GM13977 (cell line): ENCODE data around the gene BSND.

Experiments used
- DNase-seq: peaks from one replicate; pipeline ENCODE4 v3.0.0; 2012; ENCODE audit warnings: low spot score
- CTCF ChIP-seq: IDR thresholded peaks from 2 replicates; pipeline ENCODE4 v1.5.1; 2012; ENCODE audit warnings: mild to moderate bottlenecking, control low read depth; ENCODE audit not compliant: insufficient read depth; ENCODE audit errors: extremely low read depth, missing control alignments
- in situ Hi-C: fragments of 300-500 bp; cut with MboI; formaldehyde crosslinking; loops from one replicate; pipeline ENCODE4 v1.12.0; 2022; ENCODE audit warnings: low sequenced_read_pairs, low pct_unique_long_range_greater_than_20kb, mixed read lengths, inconsistent platforms; ENCODE audit not compliant: unreplicated experiment

Gene BSND

GRCh38 chr1:54967372-54967771 is 31.4 kb upstream of the BSND start:
- no peak for TF ChIP-seq CTCF
- in situ Hi-C loops: no loop called here
- no peak for DNase-seq

GRCh38 chr1:54968551-54968950 is 30.2 kb upstream of the BSND start:
- in situ Hi-C loops: no loop called here
- no peak for TF ChIP-seq CTCF
- DNase-seq: no peak

GRCh38 chr1:54969879-54970278 is 28.9 kb upstream of the BSND start:
- no peak for TF ChIP-seq CTCF
- no peak for DNase-seq
- in situ Hi-C loops: no loop called here

- DNase-seq: no peak
- TF ChIP-seq CTCF: no peak
- in situ Hi-C loops: no loop called here
These were observed 27.8 kb upstream of the BSND start for GRCh38 chr1:54970901-54971300.

- no peak for TF ChIP-seq CTCF
- DNase-seq: peak; percentile 49
- in situ Hi-C loops: no loop called here
These were observed 27.4 kb upstream of the BSND start for GRCh38 chr1:54971317-54971791.

GRCh38 chr1:54972436-54972835 is 26.3 kb upstream of the BSND start:
- no peak for DNase-seq
- no peak for TF ChIP-seq CTCF
- in situ Hi-C loops: no loop called here
